A549 (cell line): ENCODE results near the gene OR10A3. TPM values are rescaled to one million over a fixed set of nuclear protein-coding genes. Genes with fewer than 3 reads are reported as not detected.

Source experiments
- ATAC-seq, 2 experiments: fragments of 200-7000 bp in 1 of 2; fragments of >200 bp in 1 of 2; cut with Nextera tagmentation in 1 of 2; cut with Tn5 transposase in 1 of 2; 3 replicates each; pipeline versions ENCODE4 v1.8.0 to v1.9.1; 2018 to 2020; ENCODE audit warnings: mild to moderate bottlenecking in 1 of 2, moderate library complexity in 1 of 2
- CTCF ChIA-PET: fragments of 300-600 bp; sonication (Branson Sonifier 250); formaldehyde crosslinking; extraction: SDS; loops from one replicate; lab custom pipeline; 2021; ENCODE audit warnings: antibody characterized with exemption, inconsistent platforms; lab: Yijun Ruan, JAX
- POLR2A ChIA-PET: fragments of 350-600 bp; formaldehyde crosslinking; extraction: SDS; loops from one replicate; lab custom pipeline; 2021; ENCODE audit warnings: antibody characterized with exemption, inconsistent platforms; lab: Yijun Ruan, JAX
- DNase-seq, 2 experiments: peaks; one replicate each; pipeline versions ENCODE4 v3.0.0 to v3.0.0-alpha.2; 2011 to 2016; ENCODE audit warnings: low read depth in 1 of 2, low spot score in 1 of 2
- FAIRE-seq: peaks from 2 replicates; lab custom pipeline; 2011; peaks lifted over from hg19 to GRCh38; lab: Jason Lieb, UNC
- H3K27ac ChIP-seq, 2 experiments: fragments of >200 bp; sonication (Bioruptor Twin); formaldehyde crosslinking; 3 replicates each; pipeline ENCODE4 v1.5.1; 2016 to 2017
- H3K4me1 ChIP-seq: fragments of >200 bp; sonication (Bioruptor Twin); formaldehyde crosslinking; 3 replicates; pipeline ENCODE4 v1.6.1; 2016
- H3K4me2 ChIP-seq: fragments of >200 bp; sonication (Bioruptor Twin); formaldehyde crosslinking; 3 replicates; pipeline ENCODE4 v1.6.1; 2016
- H3K4me3 ChIP-seq: fragments of >200 bp; sonication (Bioruptor Twin); formaldehyde crosslinking; 3 replicates; pipeline ENCODE4 v1.5.1; 2016
- H3K9me3 ChIP-seq: fragments of >200 bp; sonication (Bioruptor Twin); formaldehyde crosslinking; 3 replicates; pipeline ENCODE4 v1.6.1; 2016
- CBX2 ChIP-seq: fragments of 200-600 bp; sonication (generic); IDR thresholded peaks from 2 replicates; pipeline ENCODE4 v1.6.1; 2016; ENCODE audit warnings: low read depth, mild to moderate bottlenecking, borderline replicate concordance
- CBX8 ChIP-seq: fragments of 200-600 bp; sonication (generic); IDR thresholded peaks from 2 replicates; pipeline ENCODE4 v1.6.1; 2016
- CEBPB ChIP-seq, 2 experiments: fragments of >200 bp in 1 of 2; sonication (Bioruptor Twin) in 1 of 2; formaldehyde crosslinking in 1 of 2; IDR thresholded peaks; 2 replicates each; pipeline ENCODE4 v1.6.1; 2012 to 2016
- CHD2 ChIP-seq: fragments of 150-350 bp; IDR thresholded peaks from 2 replicates; pipeline ENCODE4 v1.6.1; 2014; ENCODE audit warnings: low read length; ENCODE audit not compliant: partially characterized antibody
- EHF ChIP-seq: fragments of 250-450 bp; sonication (Bioruptor Pico); IDR thresholded peaks from 2 replicates; pipeline ENCODE4 v1.5.0; 2020; ENCODE audit warnings: mild to moderate bottlenecking
- ESRRA ChIP-seq: fragments of 150-350 bp; IDR thresholded peaks from 2 replicates; pipeline ENCODE4 v1.6.1; 2014; ENCODE audit warnings: mild to moderate bottlenecking, low read length, borderline replicate concordance
- FOSL2 ChIP-seq, 2 experiments: fragments of 450-650 bp in 1 of 2; fragments of >200 bp in 1 of 2; sonication (Bioruptor Twin) in 1 of 2; formaldehyde crosslinking; IDR thresholded peaks; 2 replicates each; pipeline versions ENCODE4 v1.5.0 to v1.6.1; 2016 to 2020; ENCODE audit warnings: mild to moderate bottlenecking in 1 of 2, moderate library complexity in 1 of 2
- FOXS1 ChIP-seq: fragments of 250-450 bp; sonication (Bioruptor Pico); IDR thresholded peaks from 2 replicates; pipeline ENCODE4 v1.5.0; 2020; ENCODE audit warnings: mild to moderate bottlenecking, moderate library complexity
- GATA3 ChIP-seq: IDR thresholded peaks from 2 replicates; pipeline ENCODE4 v1.6.1; 2012; ENCODE audit warnings: borderline replicate concordance
- HDAC2 ChIP-seq: fragments of 200-600 bp; sonication (generic); IDR thresholded peaks from 2 replicates; pipeline ENCODE4 v1.6.1; 2016
- HOXA7 ChIP-seq: fragments of 250-450 bp; sonication (Bioruptor Pico); IDR thresholded peaks from 2 replicates; pipeline ENCODE4 v1.5.0; 2020; ENCODE audit warnings: mild to moderate bottlenecking, moderate library complexity
- HOXB13 ChIP-seq: fragments of 250-450 bp; sonication (Bioruptor Pico); IDR thresholded peaks from 2 replicates; pipeline ENCODE4 v1.5.0; 2020; ENCODE audit warnings: low read depth, mild to moderate bottlenecking, moderate library complexity
- HOXB5 ChIP-seq: fragments of 250-450 bp; sonication (Bioruptor Pico); IDR thresholded peaks from 2 replicates; pipeline ENCODE4 v1.5.0; 2020; ENCODE audit warnings: mild to moderate bottlenecking, moderate library complexity
- KDM5A ChIP-seq: fragments of 200-600 bp; sonication (generic); IDR thresholded peaks from 2 replicates; pipeline ENCODE4 v1.6.1; 2016; ENCODE audit warnings: antibody characterized with exemption, mild to moderate bottlenecking
- MAZ ChIP-seq: fragments of 150-350 bp; IDR thresholded peaks from 2 replicates; pipeline ENCODE4 v1.6.1; 2014; ENCODE audit warnings: antibody characterized with exemption, low read depth, low read length, borderline replicate concordance
- MYC ChIP-seq: IDR thresholded peaks from 2 replicates; pipeline ENCODE4 v1.6.1; 2012; ENCODE audit warnings: mild to moderate bottlenecking, inconsistent platforms, low read length, improper control_type of control experiment, borderline replicate concordance
- NFE2L2 ChIP-seq: fragments of 150-350 bp; conservative IDR thresholded peaks from 2 replicates; pipeline ENCODE4 v1.6.1; 2014; ENCODE audit warnings: low read length
- NR3C1 ChIP-seq: fragments of >200 bp; sonication (Bioruptor Twin); formaldehyde crosslinking; IDR thresholded peaks from 3 replicates; pipeline ENCODE4 v1.6.1; 2017
- POLR2A ChIP-seq: IDR thresholded peaks from 2 replicates; pipeline ENCODE4 v1.6.1; 2012; ENCODE audit warnings: mild to moderate bottlenecking, low read length
- RARB ChIP-seq: fragments of 250-450 bp; sonication (Bioruptor Pico); IDR thresholded peaks from 2 replicates; pipeline ENCODE4 v1.8.0; 2021; ENCODE audit warnings: mild to moderate bottlenecking, moderate library complexity
- RCOR1 ChIP-seq: fragments of 150-350 bp; IDR thresholded peaks from 2 replicates; pipeline ENCODE4 v1.6.1; 2014; ENCODE audit warnings: antibody characterized with exemption, low read length, low read depth
- RFX5 ChIP-seq: fragments of 450-650 bp; IDR thresholded peaks from 2 replicates; pipeline ENCODE4 v1.7.1; 2014; ENCODE audit warnings: antibody characterized with exemption, mild to moderate bottlenecking, moderate library complexity
- RNF2 ChIP-seq: fragments of 200-600 bp; sonication (generic); IDR thresholded peaks from 2 replicates; pipeline ENCODE4 v1.6.1; 2016; ENCODE audit warnings: low read depth, mild to moderate bottlenecking, antibody characterized with exemption, moderate library complexity, borderline replicate concordance
- SMC3 ChIP-seq: fragments of >200 bp; sonication (Bioruptor Twin); formaldehyde crosslinking; IDR thresholded peaks from 3 replicates; pipeline ENCODE4 v1.6.1; 2018; ENCODE audit warnings: inconsistent platforms
- SREBF2 ChIP-seq: fragments of 450-650 bp; IDR thresholded peaks from 2 replicates; pipeline ENCODE4 v1.6.1; 2014; ENCODE audit warnings: mild to moderate bottlenecking, moderate library complexity
- TFCP2L1 ChIP-seq: fragments of 250-450 bp; sonication (Bioruptor Pico); IDR thresholded peaks from 2 replicates; pipeline ENCODE4 v1.5.0; 2021; ENCODE audit warnings: mild to moderate bottlenecking
- ZC3H11A ChIP-seq: fragments of 450-650 bp; IDR thresholded peaks from 2 replicates; pipeline ENCODE4 v1.6.1; 2014; ENCODE audit warnings: antibody characterized with exemption, mild to moderate bottlenecking
- ZNF302 ChIP-seq: fragments of 250-450 bp; sonication (Bioruptor Pico); IDR thresholded peaks from 2 replicates; pipeline ENCODE4 v1.9.0; 2021; ENCODE audit warnings: inconsistent platforms, mild to moderate bottlenecking, moderate library complexity
- ZSCAN20 ChIP-seq: fragments of 250-450 bp; sonication (Bioruptor Pico); IDR thresholded peaks from 2 replicates; pipeline ENCODE4 v1.8.0; 2022; ENCODE audit warnings: mild to moderate bottlenecking, moderate library complexity
- WGBS: methylation state at CpG from one replicate; pipeline ENCODE4 v1.1.6; 2017; ENCODE audit errors: missing lambda C conversion rate; 5-methylcytosine and 5-hydroxymethylcytosine counted together
- polyA plus RNA-seq, 4 experiments: library from polyadenylated mRNA; depleted of rRNA in 3 of 4; stranded (reverse); fragments of >200 nt; fragmentation: RNase III in 1 of 4; extraction: RNeasy Plus Mini Kit Qiagen cat#74134 plus additional on column Dnase treatment in 1 of 4; gene quantifications; 2 replicates in 3 of 4; 3 replicates in 1 of 4; pipeline ENCODE4 v1.2.3, GENCODE V29; 2011 to 2017
- TF ChIP-seq, protein P1 (sequence below): IDR thresholded peaks from 2 replicates; pipeline ENCODE4 v1.6.1; 2012; ENCODE audit warnings: low read depth, borderline replicate concordance
- TF ChIP-seq, protein P2 (sequence below): fragments of 200-600 bp; sonication (generic); IDR thresholded peaks from 2 replicates; pipeline ENCODE4 v1.6.1; 2016; ENCODE audit warnings: antibody characterized with exemption, mild to moderate bottlenecking, moderate library complexity

Gene OR10A3
- polyA plus RNA-seq, 2 of the 4 experiments (the other 2 are of a cell fraction) = not detected

DNA sequence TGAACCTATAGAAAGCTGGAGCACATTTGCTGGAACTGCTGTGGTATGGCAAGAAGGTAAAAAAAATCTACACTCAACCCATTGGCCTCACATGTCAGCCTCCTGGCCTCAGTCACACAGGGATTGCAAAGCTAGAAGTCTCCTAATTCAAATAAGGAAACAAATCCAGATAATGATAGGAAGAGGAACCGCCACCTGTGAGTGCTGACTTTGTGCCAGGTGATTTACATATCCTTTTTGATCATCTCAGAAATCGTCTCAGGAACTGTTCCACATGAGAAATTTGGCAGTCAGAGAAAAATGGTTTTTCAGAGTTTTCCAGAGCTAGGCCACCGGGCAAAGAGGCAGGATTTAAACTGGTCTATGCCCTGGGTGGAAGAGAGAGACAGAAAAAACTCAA is 22.8 kb upstream of the OR10A3 start:
- CTCF ChIA-PET = interaction anchor here (0.8 to 4.0 kb wide), 2 partner anchors 9 to 22 kb away, joined by 3 to 16 read pairs; partner anchors contain the start of gene EIF3F
- no peak for TF ChIP-seq KDM5A
- no peak for TF ChIP-seq MAZ
- TF ChIP-seq ZSCAN20 = no peak
- no peak for TF ChIP-seq HOXA7 (CRISPR knock-in tag)
- no peak for TF ChIP-seq HDAC2
- TF ChIP-seq, protein P1, sequence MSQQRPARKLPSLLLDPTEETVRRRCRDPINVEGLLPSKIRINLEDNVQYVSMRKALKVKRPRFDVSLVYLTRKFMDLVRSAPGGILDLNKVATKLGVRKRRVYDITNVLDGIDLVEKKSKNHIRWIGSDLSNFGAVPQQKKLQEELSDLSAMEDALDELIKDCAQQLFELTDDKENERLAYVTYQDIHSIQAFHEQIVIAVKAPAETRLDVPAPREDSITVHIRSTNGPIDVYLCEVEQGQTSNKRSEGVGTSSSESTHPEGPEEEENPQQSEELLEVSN = no peak
- no peak for TF ChIP-seq RARB (CRISPR knock-in tag)
- TF ChIP-seq HOXB5 (CRISPR knock-in tag) = no peak
- TF ChIP-seq SREBF2 = no peak
- no peak for TF ChIP-seq ESRRA
- TF ChIP-seq CHD2 = no peak
- TF ChIP-seq NFE2L2 = no peak
- no peak for TF ChIP-seq RFX5
- TF ChIP-seq ZC3H11A = no peak
- TF ChIP-seq HOXB13 (CRISPR knock-in tag) = no peak
- TF ChIP-seq CBX8 = no peak

DNA sequence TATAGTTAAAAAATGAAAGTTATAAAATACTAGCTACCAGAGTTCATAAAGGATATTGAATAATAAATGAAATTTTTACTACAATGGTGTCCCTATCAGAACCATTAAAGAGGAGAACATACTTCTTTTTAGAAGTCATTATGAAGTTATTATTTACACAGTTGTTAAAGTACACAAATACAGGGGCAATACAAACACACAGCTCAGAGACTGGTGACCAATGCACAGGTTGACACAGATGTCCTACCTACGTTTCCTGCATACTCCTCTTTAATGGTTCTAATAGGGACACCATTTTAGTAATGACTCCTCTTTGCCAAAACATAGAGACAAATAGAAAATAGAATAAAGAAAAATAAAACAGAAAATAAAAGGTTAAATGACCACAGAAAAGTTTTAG is 13.7 kb upstream of the OR10A3 start:
- H3K4me1 ChIP-seq = no peaks in the 10 kb centered on the region
- H3K4me2 ChIP-seq = no peak overlapping the region
- ChIA-PET POLR2A (no interaction called here), CTCF (no interaction called here)
- no peak for TF ChIP-seq NR3C1
- no peak for TF ChIP-seq SMC3
- no peak for TF ChIP-seq POLR2A
- TF ChIP-seq FOXS1 (CRISPR knock-in tag) = no peak
- TF ChIP-seq EHF = no peak
- TF ChIP-seq ZNF302 (CRISPR knock-in tag) = no peak
- no peak for TF ChIP-seq FOSL2 (IDR thresholded peaks at IDR 0.05)
- TF ChIP-seq FOSL2 (CRISPR knock-in tag; IDR thresholded peaks at IDR 0.05) = no peak
- no peak for TF ChIP-seq MYC
- TF ChIP-seq TFCP2L1 = no peak
- no peak for TF ChIP-seq ZSCAN20
- TF ChIP-seq, protein P2, sequence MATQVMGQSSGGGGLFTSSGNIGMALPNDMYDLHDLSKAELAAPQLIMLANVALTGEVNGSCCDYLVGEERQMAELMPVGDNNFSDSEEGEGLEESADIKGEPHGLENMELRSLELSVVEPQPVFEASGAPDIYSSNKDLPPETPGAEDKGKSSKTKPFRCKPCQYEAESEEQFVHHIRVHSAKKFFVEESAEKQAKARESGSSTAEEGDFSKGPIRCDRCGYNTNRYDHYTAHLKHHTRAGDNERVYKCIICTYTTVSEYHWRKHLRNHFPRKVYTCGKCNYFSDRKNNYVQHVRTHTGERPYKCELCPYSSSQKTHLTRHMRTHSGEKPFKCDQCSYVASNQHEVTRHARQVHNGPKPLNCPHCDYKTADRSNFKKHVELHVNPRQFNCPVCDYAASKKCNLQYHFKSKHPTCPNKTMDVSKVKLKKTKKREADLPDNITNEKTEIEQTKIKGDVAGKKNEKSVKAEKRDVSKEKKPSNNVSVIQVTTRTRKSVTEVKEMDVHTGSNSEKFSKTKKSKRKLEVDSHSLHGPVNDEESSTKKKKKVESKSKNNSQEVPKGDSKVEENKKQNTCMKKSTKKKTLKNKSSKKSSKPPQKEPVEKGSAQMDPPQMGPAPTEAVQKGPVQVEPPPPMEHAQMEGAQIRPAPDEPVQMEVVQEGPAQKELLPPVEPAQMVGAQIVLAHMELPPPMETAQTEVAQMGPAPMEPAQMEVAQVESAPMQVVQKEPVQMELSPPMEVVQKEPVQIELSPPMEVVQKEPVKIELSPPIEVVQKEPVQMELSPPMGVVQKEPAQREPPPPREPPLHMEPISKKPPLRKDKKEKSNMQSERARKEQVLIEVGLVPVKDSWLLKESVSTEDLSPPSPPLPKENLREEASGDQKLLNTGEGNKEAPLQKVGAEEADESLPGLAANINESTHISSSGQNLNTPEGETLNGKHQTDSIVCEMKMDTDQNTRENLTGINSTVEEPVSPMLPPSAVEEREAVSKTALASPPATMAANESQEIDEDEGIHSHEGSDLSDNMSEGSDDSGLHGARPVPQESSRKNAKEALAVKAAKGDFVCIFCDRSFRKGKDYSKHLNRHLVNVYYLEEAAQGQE = no peak
- TF ChIP-seq RCOR1 = no peak
- TF ChIP-seq CEBPB (IDR thresholded peaks at IDR 0.05) = no peak
- TF ChIP-seq CHD2 = no peak
- no peak for TF ChIP-seq GATA3
- no peak for TF ChIP-seq RNF2
- no peak for TF ChIP-seq CBX2
- no peak overlapping the region for H3K27ac ChIP-seq
- no peak for DNase-seq
- no peak for ATAC-seq
- WGBS = 11% methylated on average over 1 of the region's 1 CpG
- peaks cover 6% of the 10 kb centered on the region; the same call in 2 of the 3 replicates for H3K9me3 ChIP-seq
- no peak overlapping the region for H3K4me3 ChIP-seq
- FAIRE-seq = no peak

More for the DNA sequence above, 22.8 kb upstream of the OR10A3 start:
- FAIRE-seq = no peak
- no peak for ATAC-seq
- H3K27ac ChIP-seq = no peak overlapping the region
- POLR2A ChIA-PET = no interaction called here
- WGBS = 33% methylated on average over 3 of the region's 3 CpGs
- no peak for DNase-seq
- no peak overlapping the region for H3K4me2 ChIP-seq
- no peaks in the 10 kb centered on the region for H3K9me3 ChIP-seq
- H3K4me3 ChIP-seq = no peak overlapping the region
- H3K4me1 ChIP-seq = no peaks in the 10 kb centered on the region
